OCI-M1 (cell line): ENCODE measurements around the gene ERCC1.
"Not testable (repeated sequence)": the region's sequence is repeated elsewhere in the genome, so short reads cannot be mapped to it uniquely, and the experiment has no call there.

Source experiments
- DNase-seq: peaks from one replicate; lab custom pipeline; 2025; lab: John Stamatoyannopoulos, UW

The ERCC1 gene

GRCh38 chr19:45429896-45430295 lies 6.2 kb upstream of the ERCC1 start:
- DNase-seq: not testable (repeated sequence)

- DNase-seq: peak; percentile 64
These were observed 4.9 kb upstream of the ERCC1 start for GRCh38 chr19:45428384-45429231.

- peak; percentile 95 for DNase-seq
These were observed 708 bp upstream of the ERCC1 start for GRCh38 chr19:45424191-45425058.

- no peak for DNase-seq
These were observed 606 bp downstream of the ERCC1 start for GRCh38 chr19:45423033-45423588.

GRCh38 chr19:45421947-45422498 lies 1.7 kb downstream of the ERCC1 start:
- no peak for DNase-seq

- no peak for DNase-seq
These were observed 2.8 kb downstream of the ERCC1 start for GRCh38 chr19:45420871-45421270.

- no peak for DNase-seq
These were observed 3.4 kb downstream of the ERCC1 start for GRCh38 chr19:45420356-45420755.

GRCh38 chr19:45419895-45420294 lies 3.8 kb downstream of the ERCC1 start:
- no peak for DNase-seq

GRCh38 chr19:45419396-45419795 lies 4.3 kb downstream of the ERCC1 start:
- DNase-seq: no peak

- DNase-seq: no peak
These were observed 4.9 kb downstream of the ERCC1 start for GRCh38 chr19:45418802-45419201.

- no peak for DNase-seq
These were observed 6.6 kb downstream of the ERCC1 start for GRCh38 chr19:45417151-45417550.

- DNase-seq: no peak
These were observed 9.2 kb downstream of the ERCC1 start for GRCh38 chr19:45414468-45414867.

GRCh38 chr19:45413497-45413896 lies 10.2 kb downstream of the ERCC1 start:
- DNase-seq: no peak

- DNase-seq: not testable (repeated sequence)
These were observed 13.4 kb downstream of the ERCC1 start for GRCh38 chr19:45410330-45410729.

GRCh38 chr19:45409557-45409920 lies 14.2 kb downstream of the ERCC1 start:
- DNase-seq: no peak

- no peak for DNase-seq
These were observed 14.7 kb downstream of the ERCC1 start for GRCh38 chr19:45408830-45409556.

- no peak for DNase-seq
These were observed 15.6 kb downstream of the ERCC1 start for GRCh38 chr19:45408121-45408520.

- DNase-seq: not testable (repeated sequence)
These were observed 16.1 kb downstream of the ERCC1 start for GRCh38 chr19:45407585-45407984.

- DNase-seq: no peak
These were observed 16.7 kb downstream of the ERCC1 start for GRCh38 chr19:45407091-45407375.

- DNase-seq: peak; percentile 97
These were observed 17.3 kb downstream of the ERCC1 start, which contains the start of gene POLR1G for GRCh38 chr19:45406226-45407090. Gene POLR1G, plus strand, starts transcription at chr19:45406644. Its CDS starts 53 bp downstream, at chr19:45406697.
